ENCODE results near the gene PICALM. TPM values are rescaled to one million over a fixed set of nuclear protein-coding genes. Genes with fewer than 3 reads are reported as not detected.
A peak's percentile ranks its signal among the peaks of the same experiment; 100 is the strongest.

Gene PICALM
- total and polyA plus RNA-seq, 2 of the 8 experiments (the other 6 are each of a cell fraction or from before 2014, with no cell fraction given), result 69.4 to 71.3 TPM

DNA sequence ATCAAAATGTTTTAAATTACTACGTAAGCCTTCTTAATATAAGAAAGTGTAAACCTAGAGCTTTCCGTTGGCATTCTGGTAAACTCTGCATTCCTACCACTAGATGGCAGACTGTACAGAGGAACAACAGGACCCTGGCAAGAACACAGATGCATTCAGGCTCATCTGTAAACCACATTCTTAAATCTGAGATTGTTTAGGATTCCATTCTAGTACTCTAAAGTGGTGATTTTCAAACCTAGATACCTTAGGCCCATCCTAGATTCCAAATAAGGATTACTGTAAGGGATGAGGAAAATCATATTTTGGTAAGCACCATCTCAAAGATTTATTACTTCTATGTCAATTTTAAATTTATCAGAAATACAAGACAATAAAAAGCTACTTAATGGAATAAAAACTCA is 26.9 kb downstream of the PICALM start (continued):
- TF ChIP-seq TEAD4 (IDR thresholded peaks at IDR 0.05; ENCODE audit: low read depth, low read length), result peak; percentile 100
- TF ChIP-seq, protein P1, sequence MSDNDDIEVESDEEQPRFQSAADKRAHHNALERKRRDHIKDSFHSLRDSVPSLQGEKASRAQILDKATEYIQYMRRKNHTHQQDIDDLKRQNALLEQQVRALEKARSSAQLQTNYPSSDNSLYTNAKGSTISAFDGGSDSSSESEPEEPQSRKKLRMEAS (IDR thresholded peaks at IDR 0.05), result no peak

Data from H1 (cell line).